Heart left ventricle (tissue), 16 donors: ENCODE data around the gene ARL8B. TPM values are rescaled to one million over a fixed set of nuclear protein-coding genes. Genes with fewer than 3 reads are reported as not detected.
"Not testable (repeated sequence)": the region's sequence is repeated elsewhere in the genome, so short reads cannot be mapped to it uniquely, and the experiment has no call there.

Experiments used
- ATAC-seq, 4 donors: fragments of 200-7000 bp; cut with Tn5 transposase; one replicate each; pipeline ENCODE4 v1.9.1; 2020 to 2022; ENCODE audit warnings: moderate library complexity in 4 of 4, mild to moderate bottlenecking in 3 of 4, moderate number of reproducible peaks in 1 of 4
- DNase-seq, 5 donors: peaks; one replicate each; pipeline ENCODE4 v3.0.0-alpha.2; 2020
- H3K27ac ChIP-seq, 12 donors: fragments of 200-600 bp; sonication (generic) in 4 of 12; one replicate each; pipeline versions ENCODE4 v1.5.0 to v1.8.0; 2016 to 2022; ENCODE audit warnings: mild to moderate bottlenecking in 2 of 12
- H3K27me3 ChIP-seq, 9 donors: fragments of 200-600 bp; sonication (generic) in 2 of 9; one replicate each; pipeline versions ENCODE4 v1.5.1 to v1.8.0; 2016 to 2022; ENCODE audit warnings: mild to moderate bottlenecking in 3 of 9
- H3K36me3 ChIP-seq, 9 donors: fragments of 200-600 bp; sonication (generic) in 2 of 9; one replicate each; pipeline versions ENCODE4 v1.5.0 to v1.8.0; 2018 to 2022; ENCODE audit warnings: mild to moderate bottlenecking in 2 of 9
- H3K4me1 ChIP-seq, 12 donors: fragments of 200-600 bp; sonication (generic) in 4 of 12; one replicate each; pipeline versions ENCODE4 v1.5.0 to v1.8.0; 2016 to 2022; ENCODE audit warnings: mild to moderate bottlenecking in 3 of 12
- H3K4me3 ChIP-seq, 12 donors: fragments of 200-600 bp; sonication (generic) in 4 of 12; one replicate each; pipeline versions ENCODE4 v1.5.0 to v1.8.0; 2017 to 2022; ENCODE audit warnings: mild to moderate bottlenecking in 9 of 12, moderate library complexity in 4 of 12
- H3K9me3 ChIP-seq, 12 donors: fragments of 200-600 bp; sonication (generic) in 4 of 12; one replicate each; pipeline versions ENCODE4 v1.5.0 to v1.8.0; 2016 to 2022; ENCODE audit warnings: mild to moderate bottlenecking in 1 of 12
- CTCF ChIP-seq, 12 donors: fragments of 200-600 bp; sonication (generic) in 4 of 12; IDR thresholded peaks; one replicate each; pipeline versions ENCODE4 v1.5.0 to v1.8.0; 2018 to 2022; ENCODE audit warnings: antibody characterized with exemption in 12 of 12, mild to moderate bottlenecking in 5 of 12
- POLR2A ChIP-seq, 2 donors: fragments of 450-650 bp; IDR thresholded peaks; one replicate each; pipeline ENCODE4 v1.6.1; 2017; ENCODE audit warnings: antibody characterized with exemption in 2 of 2, mild to moderate bottlenecking in 2 of 2, moderate library complexity in 2 of 2
- WGBS, 4 donors: extraction: QIAGEN DNeasy Blood & Tissue Kit in 2 of 4; methylation state at CpG; one replicate each; pipeline versions ENCODE4 v1.1.5 to v1.1.7; 2013 to 2018; 5-methylcytosine and 5-hydroxymethylcytosine counted together
- intact Hi-C, 10 donors: fragments of 100-400 bp; cut with DNase I; formaldehyde crosslinking; loops; one replicate each; pipeline versions ENCODE4 v1.11.1 to v1.14.2; 2022
- polyA plus RNA-seq, 2 donors: library from polyadenylated mRNA; stranded (reverse); fragments of 200-250 nt; gene quantifications; one replicate each; pipeline ENCODE4 v1.2.3, GENCODE V29; 2013
- total RNA-seq, 9 donors: library from RNA; depleted of rRNA in 2 of 9; stranded (reverse); fragments of >200 nt in 2 of 9; fragmentation: NEBNext Ultra II Directional in 3 of 9; extraction: Animal tissue kit (Norgen Biotek cat#: 25700) in 3 of 9; gene quantifications; one replicate each; pipeline versions ENCODE4 v1.1.0 to v1.2.4, GENCODE V29; 2016 to 2023
- donor health status: ischemic (EF 13 %, LVEDD 7.1; RV severe dilation, severe dysfunction).
- donor health status: healthy with polysubstance abuse.
- donor health status: DM: no; HTN: yes; CAD: no.
- donor health status: DM: no; HTN: no; CAD: no.
- donor health status: ischemic (EF 25% LVEDD 6.9; RV normal size, moderate dysfunction).
- donor health status: ischemic (EF 25% LVEDD 5.7; RV mildly dilated, moderate dysfunction).
- donor health status: healthy.
- donor health status: DM: yes; HTN: yes; CAD: no.
- donor health status: ischemic (EF 35%, LVEDD 5.7; RV mildly dilated, moderate dysfunction).
- donor health status: nonischemic (EF 11% LVEDD 7.7; RV severe dilation, severe dysfunction).
- donor health status: DM: yes; HTN: yes; CAD: no.
- donor health status: PGD.
- donor health status: ischemic (EF 29% LVEDD 5.4; RV normal size, mild dysfunction).
- donor health status: nonischemic (EF 23%, LVEDD 6.1; RV moderate dilation, normal function).

The ARL8B gene
- total and polyA plus RNA-seq, 11 donors = 32.9 to 106 (median 64.0) TPM

- intact Hi-C loops = no loop called here
- Histone ChIP-seq H3K9me3 (peaks cover 0 to 19% (median 0%) of the 10 kb centered on the region in 12 donors), H3K36me3 (no peaks in the 10 kb centered on the region), H3K4me1 (peaks cover 3 to 83% (median 12%) of the 10 kb centered on the region in 12 donors), H3K27me3 (no peaks in the 10 kb centered on the region), H3K4me3 (no peak overlapping the region), H3K27ac (peak overlapping the region in 1 of 12 donors; percentile 44)
- no peak for TF ChIP-seq CTCF (IDR thresholded peaks at IDR 0.05)
- TF ChIP-seq POLR2A (IDR thresholded peaks at IDR 0.05) = no peak
- ATAC-seq (no peak), DNase-seq (no peak)
- WGBS, 4 donors = 92 to 93% (median 93%) methylated on average over 5 of the region's 5 CpGs
Measured at GRCh38 chr3:5144316-5144994, 22.4 kb downstream of the ARL8B start.

- intact Hi-C loops = no loop called here
- 86 to 98% (median 89%) methylated on average over 5 of the region's 5 CpGs for WGBS, 4 donors
- Histone ChIP-seq H3K9me3 (peaks cover 0 to 19% (median 0%) of the 10 kb centered on the region in 12 donors), H3K27ac (peak overlapping the region in 1 of 12 donors; percentile 44), H3K27me3 (no peaks in the 10 kb centered on the region), H3K4me1 (peaks cover 0 to 81% (median 6%) of the 10 kb centered on the region in 12 donors), H3K36me3 (no peaks in the 10 kb centered on the region), H3K4me3 (no peak overlapping the region)
- DNase-seq = no peak
- no peak for ATAC-seq
- no peak for TF ChIP-seq CTCF (IDR thresholded peaks at IDR 0.05)
- TF ChIP-seq POLR2A (IDR thresholded peaks at IDR 0.05) = no peak
Measured at GRCh38 chr3:5145120-5145519, 23.0 kb downstream of the ARL8B start.

GRCh38 chr3:5147152-5147551, 25.1 kb downstream of the ARL8B start:
- Histone ChIP-seq H3K9me3 (peaks cover 0 to 19% (median 0%) of the 10 kb centered on the region in 12 donors), H3K4me1 (peaks cover 0 to 76% (median 6%) of the 10 kb centered on the region in 12 donors)
- intact Hi-C loops, ATAC-seq, H3K27ac ChIP-seq, H3K4me3 ChIP-seq, H3K36me3 ChIP-seq, H3K27me3 ChIP-seq, DNase-seq: not testable (repeated sequence)
- WGBS, 4 donors = 91 to 98% (median 96%) methylated on average over 5 of the region's 5 CpGs

GRCh38 chr3:5149306-5149880, 27.3 kb downstream of the ARL8B start:
- H3K36me3 ChIP-seq = no peaks in the 10 kb centered on the region
- H3K4me3 ChIP-seq = no peak overlapping the region
- WGBS, 4 donors = 91 to 93% (median 92%) methylated on average over 7 of the region's 7 CpGs
- H3K9me3 ChIP-seq = peaks cover 0 to 11% (median 0%) of the 10 kb centered on the region in 12 donors
- peaks cover 0 to 53% (median 6%) of the 10 kb centered on the region in 12 donors for H3K4me1 ChIP-seq
- H3K27ac ChIP-seq = no peak overlapping the region
- TF ChIP-seq CTCF (IDR thresholded peaks at IDR 0.05) (no peak), POLR2A (IDR thresholded peaks at IDR 0.05) (no peak)
- intact Hi-C loops = no loop called here
- no peak for ATAC-seq
- H3K27me3 ChIP-seq = no peaks in the 10 kb centered on the region
- no peak for DNase-seq
